GM18498 (cell line): Measurements from ENCODE around the gene CACNA1S.

Experiments
- ATAC-seq: cut with Tn5 transposase; IDR thresholded peaks from one replicate; pipeline ENCODE4 v1.9.1; 2021; ENCODE audit warnings: mild to moderate bottlenecking, moderate library complexity; ENCODE audit not compliant: unreplicated experiment

The CACNA1S gene

DNA sequence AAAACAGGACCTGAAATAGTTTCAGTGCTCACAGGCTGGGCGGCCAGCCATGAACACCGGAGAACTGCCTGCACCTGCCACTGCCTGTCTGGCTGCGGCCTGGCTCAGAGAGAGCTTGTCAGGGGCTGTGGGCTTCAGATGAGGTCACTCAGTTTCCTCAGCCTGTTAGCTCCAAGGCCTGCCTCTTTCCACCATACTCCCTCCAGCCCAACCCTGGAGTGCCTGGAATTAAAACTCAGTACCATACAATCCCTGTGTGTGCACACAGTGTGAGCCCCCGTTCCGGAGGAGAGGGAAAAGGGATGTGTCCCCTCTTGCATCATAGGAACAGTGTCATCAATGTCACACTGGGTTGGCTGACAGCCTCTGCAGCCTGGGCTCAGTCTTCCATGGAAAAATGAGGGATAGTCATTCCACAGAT, 16.2 kb downstream of the CACNA1S start:
- ATAC-seq, result no peak

DNA sequence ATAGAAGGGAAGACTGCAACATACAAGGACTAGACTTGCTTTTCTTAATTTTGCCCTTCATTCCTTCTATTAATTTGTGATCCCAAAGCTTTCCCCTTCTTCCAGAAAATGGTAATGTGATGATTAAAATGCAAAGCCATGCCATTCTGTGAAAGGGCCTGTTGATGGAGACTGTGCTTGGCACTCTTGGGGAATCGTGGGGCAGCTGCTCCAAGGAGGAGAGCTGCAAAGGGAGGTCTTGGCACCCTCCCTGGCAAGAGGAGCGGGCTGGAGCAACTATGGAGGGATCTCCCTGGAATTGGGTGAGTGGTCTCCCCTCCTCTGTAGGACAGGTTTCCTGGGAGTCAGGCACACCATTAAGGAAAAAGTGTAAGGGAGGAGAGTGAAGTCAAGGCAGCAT, 16.6 kb downstream of the CACNA1S start:
- ATAC-seq, result no peak

DNA sequence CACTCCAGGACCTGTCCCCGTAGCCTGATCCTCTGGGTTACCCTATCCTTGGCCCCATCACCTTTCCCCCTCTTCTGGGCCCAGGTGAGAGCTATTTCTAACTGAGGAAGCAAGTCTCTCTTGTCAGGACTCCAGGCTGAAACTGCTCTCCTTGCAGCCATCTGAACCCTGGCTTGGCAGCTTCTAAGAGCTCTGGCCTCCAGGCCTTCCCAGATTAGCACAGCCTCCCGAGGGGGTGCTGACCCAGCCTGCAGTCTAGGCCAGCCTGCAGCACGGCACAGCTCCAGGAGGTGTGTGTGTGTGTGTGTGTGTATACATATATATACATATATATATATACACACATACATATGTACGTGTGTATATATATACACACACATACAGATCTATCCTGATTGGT, 17.4 kb downstream of the CACNA1S start:
- no peak for ATAC-seq

DNA sequence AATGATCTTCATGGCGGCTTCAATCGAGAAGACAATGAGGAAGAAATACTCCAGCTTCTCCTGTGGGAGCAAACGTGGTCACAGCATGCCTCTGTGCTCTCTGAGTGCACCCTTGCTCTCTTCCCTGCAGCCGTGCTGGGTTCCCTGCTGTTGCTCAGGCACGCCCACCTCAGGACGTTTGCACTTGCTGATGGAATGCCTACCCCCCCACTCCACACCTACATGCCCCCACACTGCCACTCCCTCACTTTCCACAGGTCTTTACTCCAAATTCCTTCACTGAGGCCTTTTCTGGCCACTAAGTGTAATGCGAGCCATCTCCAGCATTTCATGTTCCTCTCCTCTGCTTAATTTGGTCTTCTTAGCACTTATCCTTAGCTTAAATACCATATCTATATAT, 18.3 kb downstream of the CACNA1S start:
- no peak for ATAC-seq

DNA sequence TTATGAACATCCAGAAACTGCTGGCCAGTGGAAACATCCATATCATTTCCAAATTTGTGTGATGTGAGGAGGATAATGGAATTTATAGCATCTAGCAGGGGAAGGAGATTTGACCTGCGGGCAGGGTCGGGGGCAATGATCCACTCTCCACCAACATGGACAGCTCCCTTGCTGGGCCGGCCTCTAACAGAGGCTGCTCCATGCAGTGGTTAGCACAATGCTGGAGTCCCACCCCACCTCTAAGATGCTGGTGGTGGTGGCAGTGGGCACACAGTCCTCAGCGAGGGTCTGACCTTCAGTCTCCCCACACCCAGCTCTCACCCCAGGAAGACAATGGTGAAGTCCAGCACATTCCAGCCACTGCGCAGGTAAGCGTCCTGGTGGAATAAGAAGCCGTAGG, 18.7 kb downstream of the CACNA1S start:
- no peak for ATAC-seq

DNA sequence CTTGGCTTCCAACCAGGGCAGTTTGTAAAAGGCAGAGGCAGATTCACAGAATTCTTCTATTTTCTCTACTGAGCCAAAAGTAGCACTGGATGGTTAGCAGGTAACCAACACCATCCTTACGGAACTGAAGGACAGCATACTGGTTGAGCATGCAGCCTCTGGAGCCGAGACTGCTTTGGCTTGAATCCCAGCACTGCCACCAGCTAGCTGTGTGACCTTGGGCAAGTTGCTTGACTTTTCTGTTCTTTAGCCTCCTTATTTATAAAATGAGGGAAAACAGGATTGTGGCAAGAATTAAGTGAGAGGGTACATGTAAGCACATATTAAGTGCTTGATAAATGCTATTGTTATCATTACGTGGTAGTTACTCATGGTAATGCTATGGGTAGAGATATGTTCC, 19.5 kb downstream of the CACNA1S start:
- no peak for ATAC-seq

DNA sequence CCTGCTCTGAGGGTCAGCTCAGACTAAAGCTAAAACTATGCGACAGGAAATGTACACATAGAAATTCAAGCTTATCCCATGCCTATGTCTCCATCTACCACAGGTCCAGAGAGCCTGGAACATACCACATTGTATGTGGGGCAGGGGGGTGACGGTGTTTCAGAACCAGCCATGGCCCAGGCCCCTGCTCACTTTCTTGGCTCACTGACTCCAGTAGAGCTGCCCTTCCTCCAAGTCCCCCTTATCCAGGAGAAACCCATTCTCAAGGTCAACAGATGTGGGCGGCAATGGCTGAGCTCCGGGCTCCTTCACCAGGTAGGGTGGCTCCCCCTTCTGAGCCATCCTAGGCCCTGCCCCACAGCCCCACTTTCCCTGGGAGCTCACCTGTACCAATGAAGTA, 21.0 kb downstream of the CACNA1S start:
- no peak for ATAC-seq

DNA sequence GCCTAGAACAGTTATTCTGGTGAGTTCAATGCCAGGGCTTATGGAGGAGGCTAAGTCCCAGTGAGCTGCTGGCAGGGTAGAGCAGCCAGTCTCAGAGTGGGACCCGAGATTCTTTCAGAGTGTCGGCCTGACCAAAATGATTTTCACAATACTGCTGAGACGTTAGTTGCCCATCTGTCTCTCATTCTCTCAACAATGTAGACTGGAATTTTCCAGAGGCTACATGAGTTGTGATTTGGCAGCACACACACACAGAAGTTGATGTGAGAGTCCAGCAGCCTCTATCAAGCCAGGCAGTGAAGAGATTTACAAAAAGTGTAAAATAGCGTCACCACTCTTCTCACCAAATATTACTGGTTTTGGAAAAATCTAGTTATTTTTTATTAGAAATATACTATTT, 21.7 kb downstream of the CACNA1S start:
- ATAC-seq, result no peak

DNA sequence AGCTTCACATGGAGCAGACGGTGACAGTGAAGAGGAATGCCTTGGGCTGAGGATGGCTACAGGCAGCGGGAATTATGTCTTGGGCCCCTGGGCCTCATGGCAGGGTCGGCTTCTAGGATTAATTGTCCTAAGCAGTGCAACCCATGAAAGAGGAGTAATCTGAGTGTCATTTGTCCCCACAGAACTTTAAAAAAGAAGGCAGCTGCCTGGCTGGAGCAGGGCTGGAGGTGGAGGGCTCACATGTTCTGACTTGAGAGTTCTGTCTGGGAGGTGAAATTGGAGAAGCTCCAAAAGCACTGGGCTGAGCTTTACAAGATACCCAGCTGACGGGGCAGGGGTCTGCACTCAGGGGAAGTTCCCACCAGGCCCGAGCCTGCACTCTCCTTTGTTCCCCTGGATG, 22.6 kb downstream of the CACNA1S start:
- no peak for ATAC-seq

DNA sequence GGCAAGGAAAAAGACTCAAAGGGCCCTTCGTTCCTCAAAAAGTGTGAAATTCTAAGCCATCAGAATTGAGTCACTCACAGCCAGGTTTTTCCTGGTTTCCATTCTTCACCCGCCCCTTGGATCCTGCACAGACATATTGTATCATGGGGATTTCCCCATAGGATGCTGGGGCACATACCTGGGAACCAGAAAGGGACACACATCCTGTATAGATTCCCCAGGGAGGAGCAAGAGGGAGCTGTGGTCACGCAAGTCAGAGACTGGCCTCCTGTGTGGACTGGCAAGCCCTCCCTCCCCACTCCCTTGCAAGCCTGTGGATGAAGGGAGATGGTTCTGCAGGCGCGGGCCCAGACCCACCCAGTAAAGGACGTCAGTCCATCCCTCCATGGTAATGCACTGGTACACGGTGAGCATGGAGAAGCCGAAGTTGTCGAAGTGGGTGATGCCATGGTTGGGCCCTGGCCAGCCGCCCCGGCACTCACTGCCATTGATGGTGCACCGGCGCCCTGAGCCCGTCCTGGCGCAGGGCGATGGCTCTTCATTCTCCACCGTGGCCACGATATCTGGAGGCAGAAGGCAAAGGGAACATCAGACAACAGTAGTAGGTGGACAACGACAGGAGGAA, 23.2 kb downstream of the CACNA1S start:
- ATAC-seq, result no peak

DNA sequence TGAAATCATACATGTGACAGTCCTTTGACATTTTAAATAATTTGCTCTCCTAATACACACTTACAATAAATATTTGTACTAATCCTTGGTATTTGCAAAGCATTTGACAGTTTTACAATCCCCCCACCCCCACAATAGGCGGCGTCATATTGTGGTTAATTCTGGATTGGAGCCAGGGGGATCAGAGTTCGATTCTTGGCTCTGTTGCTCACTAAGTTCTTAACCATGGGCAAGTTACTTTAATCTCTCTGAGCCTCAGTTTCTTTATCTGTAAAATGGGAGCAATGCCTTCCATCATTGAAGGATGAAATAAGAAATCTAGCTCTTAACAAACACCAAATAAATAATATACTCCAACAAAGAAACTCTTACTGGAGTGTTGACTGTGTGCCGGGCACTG, 23.8 kb downstream of the CACNA1S start:
- no peak for ATAC-seq

DNA sequence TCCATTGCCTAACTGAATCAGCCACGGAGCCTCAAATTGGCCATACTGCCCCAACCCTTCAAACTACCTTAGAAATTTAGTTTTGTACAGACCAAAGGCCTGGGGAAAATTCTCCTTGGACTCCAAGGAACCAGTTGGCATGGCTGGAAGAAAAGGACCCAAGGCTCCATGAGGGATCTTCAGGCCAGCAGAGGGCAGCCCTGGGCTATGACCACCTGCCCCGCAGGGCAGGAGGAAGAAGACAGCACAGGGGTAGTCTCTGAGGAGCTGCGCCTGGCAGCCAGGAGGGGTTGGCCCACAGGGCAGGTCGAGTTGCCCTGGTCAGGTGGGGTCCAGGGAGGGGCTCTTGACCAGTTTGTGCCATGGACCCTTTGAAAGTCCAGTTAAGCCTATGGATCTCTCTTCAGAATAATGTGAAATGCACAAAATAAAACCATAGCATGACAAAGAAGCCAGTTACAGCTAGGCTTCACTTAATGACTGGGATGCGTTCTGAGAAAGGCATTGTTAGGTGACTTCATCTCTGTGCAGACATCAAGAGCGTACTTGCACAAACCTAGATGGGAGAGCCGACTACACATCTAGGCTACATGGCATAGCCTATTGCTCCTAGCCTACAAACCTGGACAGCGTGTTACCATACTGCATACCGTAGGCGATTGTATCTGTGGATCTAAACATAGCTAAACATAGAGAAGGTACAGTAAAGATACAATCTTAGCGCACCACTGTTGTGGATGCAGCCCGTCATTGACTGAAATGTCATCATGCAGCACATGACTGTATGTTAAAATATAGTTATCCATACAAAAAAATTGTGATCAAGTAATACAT, 26.1 kb downstream of the CACNA1S start:
- ATAC-seq, result no peak

DNA sequence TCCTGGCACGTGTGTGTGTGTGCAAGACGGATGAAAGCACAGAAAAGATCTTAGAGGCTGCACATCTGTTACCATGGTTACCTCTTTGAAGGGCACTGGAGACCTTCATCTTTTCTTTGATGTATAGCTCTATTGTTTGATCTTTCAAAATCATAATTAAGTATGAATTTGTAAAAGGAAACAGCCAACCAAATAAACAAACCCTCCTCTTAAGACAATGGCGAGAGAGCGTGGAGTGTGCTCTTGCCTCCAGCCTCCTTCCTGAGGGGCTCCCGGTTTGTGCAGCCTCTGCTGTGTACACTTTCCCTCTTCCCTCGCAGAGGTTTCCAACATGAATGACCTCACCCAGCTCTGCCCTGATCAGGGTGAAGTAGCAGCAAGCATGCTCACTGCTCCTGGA, 27.9 kb downstream of the CACNA1S start:
- no peak for ATAC-seq

DNA sequence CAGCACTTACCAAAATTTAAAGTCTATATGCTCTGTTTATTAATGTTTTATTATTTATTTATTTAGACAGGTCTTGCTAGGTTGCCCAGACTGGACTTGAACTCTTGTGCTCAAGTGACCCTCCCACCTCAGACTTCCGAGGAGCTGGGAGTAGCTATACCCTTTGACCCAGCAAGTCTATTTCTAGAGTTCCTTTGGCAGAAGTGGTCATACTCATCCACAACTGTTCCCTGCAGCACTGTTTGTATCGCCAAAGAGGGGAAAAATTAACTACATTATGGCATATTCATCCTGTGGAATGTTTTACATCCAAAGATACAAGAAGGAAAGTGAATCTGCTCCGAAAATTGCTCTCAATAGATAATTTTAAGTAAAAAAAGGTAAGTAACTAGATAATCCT, 28.5 kb downstream of the CACNA1S start:
- ATAC-seq, result no peak

DNA sequence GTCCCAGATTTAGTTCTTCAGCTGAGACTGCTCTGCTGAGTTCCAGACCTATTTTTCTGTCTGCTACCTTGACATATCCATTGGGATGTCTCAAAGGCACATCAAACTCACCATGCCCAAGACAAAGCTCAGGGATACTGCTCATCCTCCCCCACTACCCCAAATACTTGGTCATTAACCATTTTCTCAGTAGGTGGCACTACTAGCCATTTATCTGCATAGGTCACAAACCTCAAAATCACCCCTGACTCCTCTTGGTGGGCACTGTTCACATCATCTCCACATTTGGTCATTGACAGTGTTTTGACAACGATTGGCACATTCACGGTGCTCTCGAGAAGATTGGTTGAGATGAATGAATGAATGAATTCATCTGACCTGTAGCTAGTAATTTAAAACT, 32.1 kb downstream of the CACNA1S start:
- no peak for ATAC-seq

DNA sequence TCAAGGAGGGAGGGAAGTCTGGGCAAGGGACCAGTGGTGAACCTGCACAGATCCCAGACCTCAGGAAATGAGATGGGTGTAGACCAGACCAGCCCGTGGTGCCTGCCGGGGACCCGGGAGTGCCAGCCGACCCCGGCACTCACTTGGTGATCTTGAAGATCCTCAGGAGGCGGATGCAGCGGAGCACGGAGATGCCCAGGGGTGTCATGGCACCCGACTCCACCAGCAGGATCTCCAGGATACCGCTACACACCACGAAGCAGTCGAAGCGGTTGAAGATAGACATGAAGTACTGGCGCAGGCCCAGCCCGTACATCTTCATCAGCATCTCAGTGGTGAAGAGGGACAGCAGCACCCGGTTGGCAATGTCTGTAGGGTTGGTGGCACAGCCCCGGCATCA, 34.5 kb downstream of the CACNA1S start:
- no peak for ATAC-seq

DNA sequence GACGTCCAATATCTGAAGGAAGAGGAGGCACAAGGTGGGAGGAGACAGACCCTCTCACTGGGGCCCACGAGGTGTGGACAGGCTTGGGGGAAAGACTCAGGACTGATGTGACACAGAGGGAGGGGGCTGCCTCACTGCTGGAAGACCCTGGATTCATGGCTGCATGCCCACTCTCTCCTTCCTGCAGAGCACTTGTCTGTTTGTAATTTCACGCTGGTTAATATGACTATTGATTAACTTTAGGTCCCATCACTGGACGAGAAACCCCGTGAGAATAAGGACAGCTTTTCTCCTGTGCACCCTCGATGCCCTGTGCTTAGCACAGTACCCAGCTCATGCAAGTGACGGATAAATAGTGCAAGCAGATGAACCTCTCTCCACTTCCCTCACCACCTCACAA, 35.1 kb downstream of the CACNA1S start:
- ATAC-seq, result no peak

DNA sequence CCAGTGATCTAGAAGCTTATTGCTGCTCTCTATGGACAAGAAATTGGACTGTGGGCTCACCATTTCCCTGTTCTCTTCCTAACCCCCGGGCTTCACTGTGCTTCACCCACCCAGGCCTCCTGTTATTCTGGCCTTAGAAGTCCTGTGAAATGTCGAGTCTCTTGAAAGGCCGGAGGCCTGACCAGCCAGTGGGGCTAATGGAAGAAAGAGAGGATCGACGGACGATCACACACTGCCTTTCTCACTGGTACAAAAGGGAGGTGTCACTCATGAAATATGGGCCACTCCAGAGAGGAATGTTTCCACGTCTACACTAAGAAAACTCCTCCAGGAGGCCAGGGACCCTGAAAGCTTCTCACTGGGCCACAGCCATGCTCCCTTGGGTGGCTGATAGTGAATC, 36.1 kb downstream of the CACNA1S start:
- no peak for ATAC-seq

DNA sequence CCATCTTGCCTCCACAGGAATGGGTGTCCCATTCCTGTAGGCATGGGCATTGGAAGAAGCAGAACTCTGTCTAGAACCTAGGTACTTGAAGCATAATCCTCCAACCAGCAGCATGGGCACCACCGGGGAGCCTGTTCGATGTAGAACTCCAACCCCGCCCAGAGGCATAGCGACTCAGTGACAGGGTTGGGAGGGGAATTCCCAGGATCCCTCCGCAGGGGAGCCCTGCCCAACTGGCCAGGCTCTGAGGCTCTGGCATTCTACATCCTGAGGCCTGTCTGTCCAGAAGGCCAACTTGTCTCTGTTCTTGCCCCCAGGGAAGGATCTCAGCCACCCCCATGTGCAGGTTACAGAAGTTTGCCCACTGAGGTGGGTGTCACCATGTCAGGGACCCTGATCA, 38.2 kb downstream of the CACNA1S start:
- no peak for ATAC-seq

DNA sequence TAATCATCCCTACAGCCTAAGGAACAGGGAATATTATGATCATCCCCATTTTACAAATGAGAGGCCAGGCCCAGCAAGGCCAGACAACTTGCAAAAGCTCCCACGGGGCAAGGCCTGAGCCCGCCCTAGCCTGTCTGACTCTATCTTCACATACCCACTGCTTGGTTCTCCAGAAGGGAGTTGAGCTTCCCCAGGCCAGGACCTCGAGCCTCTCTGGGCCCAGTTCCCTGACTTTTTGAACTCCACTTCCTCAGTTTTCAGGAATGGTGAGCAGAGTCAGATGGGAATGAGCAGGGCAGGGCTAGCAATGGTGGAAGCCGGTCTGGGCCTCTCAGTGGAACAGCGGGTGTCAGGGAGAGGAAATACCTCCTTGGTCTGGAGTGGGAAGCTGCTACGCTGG, 39.3 kb downstream of the CACNA1S start:
- no peak for ATAC-seq

DNA sequence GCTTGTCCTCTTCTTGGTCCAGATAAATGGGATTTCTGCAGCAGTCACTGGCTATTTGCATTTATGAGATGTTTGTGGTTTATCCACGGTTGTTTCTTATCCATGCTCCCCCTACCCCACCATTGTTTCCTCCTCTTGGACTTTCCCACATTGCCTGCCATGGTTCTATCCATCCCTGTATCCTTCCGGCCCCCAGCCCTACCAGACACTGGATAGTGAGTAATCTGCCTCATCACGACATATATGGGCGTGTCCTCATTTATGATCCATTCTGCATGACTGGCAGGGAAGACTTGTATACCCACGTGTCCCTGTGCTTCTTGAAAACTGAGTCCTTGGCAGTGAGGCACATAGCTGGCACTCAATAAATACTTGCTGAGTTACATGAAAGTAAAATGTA, 40.1 kb downstream of the CACNA1S start:
- ATAC-seq, result no peak

DNA sequence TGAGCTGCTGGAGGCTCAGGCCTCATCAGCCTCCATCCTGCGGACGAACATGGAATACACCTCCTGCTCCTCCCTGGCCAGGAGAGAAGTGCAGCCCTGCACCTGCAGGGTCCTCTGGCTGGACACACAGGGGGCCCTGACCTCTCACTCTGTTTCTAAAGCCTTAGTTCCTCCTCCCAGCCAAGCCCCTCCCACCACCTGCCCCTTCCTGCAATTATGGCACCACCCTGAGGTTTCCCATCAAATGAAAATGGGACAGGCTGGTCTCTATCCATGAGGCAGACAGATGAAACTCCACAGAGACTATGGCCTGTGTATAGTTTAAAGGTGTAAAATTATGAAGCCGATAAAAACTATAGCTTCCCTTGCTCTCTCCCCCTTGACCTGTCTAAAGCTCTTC, 42.6 kb downstream of the CACNA1S start:
- ATAC-seq, result no peak

DNA sequence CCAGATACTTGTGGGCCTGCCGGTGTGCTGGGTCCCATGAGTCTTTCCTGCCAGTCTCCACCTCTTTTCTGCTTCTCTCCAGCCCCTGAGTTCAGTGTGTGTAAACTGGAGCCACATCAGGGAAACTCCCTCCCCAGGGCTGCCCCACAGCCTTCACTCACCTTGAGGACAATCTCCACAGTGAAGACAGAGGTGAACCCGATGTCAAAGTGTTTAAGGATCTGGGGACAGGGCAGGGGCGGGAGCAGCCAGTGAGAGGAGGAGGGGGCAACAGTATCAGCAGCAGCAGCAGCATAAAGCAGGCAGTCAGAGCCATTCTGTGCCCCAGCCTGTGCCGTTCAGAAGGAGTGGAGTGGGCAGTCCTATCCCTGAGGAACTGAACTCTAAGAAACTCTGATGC, 43.2 kb downstream of the CACNA1S start:
- no peak for ATAC-seq
